Stomach (tissue), 4 donors: ENCODE measurements around the gene IGSF9B.

Source experiments
- POLR2A ChIP-seq, 4 donors: fragments of 450-650 bp; IDR thresholded peaks; one replicate each; pipeline ENCODE4 v1.6.1; 2016; ENCODE audit warnings: antibody characterized with exemption in 4 of 4, control low read depth in 2 of 4, mild to moderate bottlenecking in 1 of 4, moderate library complexity in 1 of 4
- TF ChIP-seq, protein P1 (sequence below), 7 experiments: fragments of 450-650 bp in 4 of 7; fragments of 200-600 bp in 3 of 7; sonication (generic) in 3 of 7; IDR thresholded peaks; one replicate each; pipeline ENCODE4 v1.5.1; 2016 to 2019; ENCODE audit warnings: antibody characterized with exemption in 7 of 7, control low read depth in 2 of 7, mild to moderate bottlenecking in 1 of 7

- TF ChIP-seq, protein P1, sequence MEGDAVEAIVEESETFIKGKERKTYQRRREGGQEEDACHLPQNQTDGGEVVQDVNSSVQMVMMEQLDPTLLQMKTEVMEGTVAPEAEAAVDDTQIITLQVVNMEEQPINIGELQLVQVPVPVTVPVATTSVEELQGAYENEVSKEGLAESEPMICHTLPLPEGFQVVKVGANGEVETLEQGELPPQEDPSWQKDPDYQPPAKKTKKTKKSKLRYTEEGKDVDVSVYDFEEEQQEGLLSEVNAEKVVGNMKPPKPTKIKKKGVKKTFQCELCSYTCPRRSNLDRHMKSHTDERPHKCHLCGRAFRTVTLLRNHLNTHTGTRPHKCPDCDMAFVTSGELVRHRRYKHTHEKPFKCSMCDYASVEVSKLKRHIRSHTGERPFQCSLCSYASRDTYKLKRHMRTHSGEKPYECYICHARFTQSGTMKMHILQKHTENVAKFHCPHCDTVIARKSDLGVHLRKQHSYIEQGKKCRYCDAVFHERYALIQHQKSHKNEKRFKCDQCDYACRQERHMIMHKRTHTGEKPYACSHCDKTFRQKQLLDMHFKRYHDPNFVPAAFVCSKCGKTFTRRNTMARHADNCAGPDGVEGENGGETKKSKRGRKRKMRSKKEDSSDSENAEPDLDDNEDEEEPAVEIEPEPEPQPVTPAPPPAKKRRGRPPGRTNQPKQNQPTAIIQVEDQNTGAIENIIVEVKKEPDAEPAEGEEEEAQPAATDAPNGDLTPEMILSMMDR (IDR thresholded peaks at IDR 0.05): no peak
- TF ChIP-seq POLR2A (IDR thresholded peaks at IDR 0.05): no peak
Observed at GRCh38 chr11:133945087-133945974, 11.4 kb downstream of the IGSF9B start.
